OCI-LY1 (cell line): ENCODE data around the gene TINAG.

ENCODE experiments used
- H2AFZ ChIP-seq: fragments of 200-600 bp; sonication (generic), shearing (Covaris generic); 2 replicates; pipeline ENCODE4 v1.6.0; 2014; ENCODE audit warnings: antibody characterized with exemption, mild to moderate bottlenecking, low read length
- H3F3A ChIP-seq: fragments of 200-600 bp; sonication (generic), shearing (Covaris generic); 2 replicates; pipeline ENCODE4 v1.6.0; 2014; ENCODE audit warnings: mild to moderate bottlenecking, antibody characterized with exemption, low read length, moderate library complexity; ENCODE audit not compliant: insufficient read depth
- H3K27ac ChIP-seq: fragments of 200-600 bp; sonication (generic); 2 replicates; pipeline ENCODE4 v1.5.1; 2014; ENCODE audit warnings: low read length, mixed run types, mild to moderate bottlenecking, low read depth; ENCODE audit not compliant: poor library complexity, severe bottlenecking
- H3K27me3 ChIP-seq: fragments of 200-600 bp; sonication (generic); 2 replicates; pipeline ENCODE4 v1.6.0; 2014; ENCODE audit warnings: antibody characterized with exemption, mild to moderate bottlenecking, low read length, moderate library complexity; ENCODE audit not compliant: insufficient read depth
- H3K36me3 ChIP-seq: fragments of 200-600 bp; sonication (generic); 2 replicates; pipeline ENCODE4 v1.6.1; 2014; ENCODE audit warnings: mild to moderate bottlenecking, antibody characterized with exemption, low read length, moderate library complexity, mixed read lengths; ENCODE audit not compliant: insufficient read depth
- H3K4me1 ChIP-seq: fragments of 200-600 bp; sonication (generic); 2 replicates; pipeline ENCODE4 v1.5.1; 2014; ENCODE audit warnings: mild to moderate bottlenecking, low read length, moderate library complexity; ENCODE audit not compliant: insufficient read depth, severe bottlenecking
- H3K4me2 ChIP-seq: fragments of 200-600 bp; sonication (generic), shearing (Covaris generic); 2 replicates; pipeline ENCODE4 v1.6.1; 2014; ENCODE audit warnings: low read length
- H3K4me3 ChIP-seq: fragments of 200-600 bp; sonication (generic); 2 replicates; pipeline ENCODE4 v1.5.1; 2014; ENCODE audit warnings: low read length, low read depth, mild to moderate bottlenecking, mixed read lengths; ENCODE audit not compliant: poor library complexity, severe bottlenecking
- H3K79me2 ChIP-seq: fragments of 200-600 bp; shearing (Covaris generic); 2 replicates; pipeline ENCODE4 v1.6.1; 2016; ENCODE audit warnings: mixed run types, low read length, mixed read lengths; ENCODE audit not compliant: insufficient read depth
- H3K9ac ChIP-seq: fragments of 200-600 bp; sonication (generic), shearing (Covaris generic); 2 replicates; pipeline ENCODE4 v1.6.1; 2014; ENCODE audit warnings: mild to moderate bottlenecking, low read length, mixed read lengths
- H3K9me2 ChIP-seq: fragments of 200-600 bp; sonication (generic), shearing (Covaris generic); 2 replicates; pipeline ENCODE4 v1.6.1; 2014; ENCODE audit warnings: low read depth, mild to moderate bottlenecking, low read length, mixed read lengths
- H3K9me3 ChIP-seq: fragments of 200-600 bp; shearing (Covaris generic); 2 replicates; pipeline ENCODE4 v1.6.1; 2014; ENCODE audit warnings: low read length, mixed read lengths
- H4K20me1 ChIP-seq: fragments of 200-600 bp; sonication (generic), shearing (Covaris generic); 2 replicates; pipeline ENCODE4 v1.6.0; 2016; ENCODE audit warnings: mild to moderate bottlenecking, low read length; ENCODE audit not compliant: insufficient read depth
- EZH2 ChIP-seq: fragments of 200-600 bp; sonication (generic), shearing (Covaris generic); IDR thresholded peaks from 2 replicates; pipeline ENCODE4 v1.8.0; 2017; ENCODE audit warnings: borderline replicate concordance, mixed run types, mild to moderate bottlenecking, antibody characterized with exemption, low read length, moderate library complexity, mixed read lengths
- TF ChIP-seq, protein P1 (sequence below): fragments of 200-600 bp; sonication (generic), shearing (Covaris generic); IDR thresholded peaks from 2 replicates; pipeline ENCODE4 v1.5.1; 2017; ENCODE audit warnings: mild to moderate bottlenecking, antibody characterized with exemption, low read length, moderate library complexity, mixed read lengths

TINAG gene

DNA sequence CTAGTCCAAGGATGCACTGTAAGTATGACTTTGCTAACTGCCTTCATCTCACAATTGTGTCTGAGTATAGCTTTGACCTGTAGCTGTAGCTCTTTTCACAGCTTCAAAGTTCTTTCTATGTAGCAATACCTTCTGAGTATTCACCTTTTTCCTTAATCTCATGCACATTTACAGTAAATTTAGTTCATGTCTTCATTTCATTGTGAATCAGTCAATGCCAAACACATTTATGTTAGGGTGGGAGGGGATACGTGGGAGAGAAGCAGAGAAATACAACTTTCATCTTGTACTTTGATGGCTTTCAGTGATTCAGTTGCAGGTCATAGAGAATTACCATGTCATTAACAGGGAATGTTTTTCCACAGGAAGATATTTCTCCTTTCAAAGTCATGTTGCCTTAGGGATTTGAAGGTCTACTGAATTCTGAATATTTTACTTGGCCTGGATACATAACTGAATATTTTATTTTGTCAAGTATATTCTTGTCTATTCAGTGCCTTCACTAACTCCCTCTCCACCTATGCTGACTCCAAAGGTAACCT, 119.2 kb downstream of the TINAG start:
- H4K20me1 ChIP-seq = no peaks in the 10 kb centered on the region
- no peak overlapping the region for H3K4me2 ChIP-seq
- no peaks in the 10 kb centered on the region for H3K9me3 ChIP-seq
- H3K27ac ChIP-seq = no peak overlapping the region
- TF ChIP-seq, protein P1, sequence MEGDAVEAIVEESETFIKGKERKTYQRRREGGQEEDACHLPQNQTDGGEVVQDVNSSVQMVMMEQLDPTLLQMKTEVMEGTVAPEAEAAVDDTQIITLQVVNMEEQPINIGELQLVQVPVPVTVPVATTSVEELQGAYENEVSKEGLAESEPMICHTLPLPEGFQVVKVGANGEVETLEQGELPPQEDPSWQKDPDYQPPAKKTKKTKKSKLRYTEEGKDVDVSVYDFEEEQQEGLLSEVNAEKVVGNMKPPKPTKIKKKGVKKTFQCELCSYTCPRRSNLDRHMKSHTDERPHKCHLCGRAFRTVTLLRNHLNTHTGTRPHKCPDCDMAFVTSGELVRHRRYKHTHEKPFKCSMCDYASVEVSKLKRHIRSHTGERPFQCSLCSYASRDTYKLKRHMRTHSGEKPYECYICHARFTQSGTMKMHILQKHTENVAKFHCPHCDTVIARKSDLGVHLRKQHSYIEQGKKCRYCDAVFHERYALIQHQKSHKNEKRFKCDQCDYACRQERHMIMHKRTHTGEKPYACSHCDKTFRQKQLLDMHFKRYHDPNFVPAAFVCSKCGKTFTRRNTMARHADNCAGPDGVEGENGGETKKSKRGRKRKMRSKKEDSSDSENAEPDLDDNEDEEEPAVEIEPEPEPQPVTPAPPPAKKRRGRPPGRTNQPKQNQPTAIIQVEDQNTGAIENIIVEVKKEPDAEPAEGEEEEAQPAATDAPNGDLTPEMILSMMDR = no peak
- no peak overlapping the region for H3K4me3 ChIP-seq
- H3K9me2 ChIP-seq = no peaks in the 10 kb centered on the region
- H3K36me3 ChIP-seq = no peaks in the 10 kb centered on the region
- no peaks in the 10 kb centered on the region for H3K4me1 ChIP-seq
- H3K79me2 ChIP-seq = no peaks in the 10 kb centered on the region
- no peaks in the 10 kb centered on the region for H3F3A ChIP-seq
- no peak overlapping the region for H3K9ac ChIP-seq
- no peak overlapping the region for H2AFZ ChIP-seq
- H3K27me3 ChIP-seq = no peaks in the 10 kb centered on the region

DNA sequence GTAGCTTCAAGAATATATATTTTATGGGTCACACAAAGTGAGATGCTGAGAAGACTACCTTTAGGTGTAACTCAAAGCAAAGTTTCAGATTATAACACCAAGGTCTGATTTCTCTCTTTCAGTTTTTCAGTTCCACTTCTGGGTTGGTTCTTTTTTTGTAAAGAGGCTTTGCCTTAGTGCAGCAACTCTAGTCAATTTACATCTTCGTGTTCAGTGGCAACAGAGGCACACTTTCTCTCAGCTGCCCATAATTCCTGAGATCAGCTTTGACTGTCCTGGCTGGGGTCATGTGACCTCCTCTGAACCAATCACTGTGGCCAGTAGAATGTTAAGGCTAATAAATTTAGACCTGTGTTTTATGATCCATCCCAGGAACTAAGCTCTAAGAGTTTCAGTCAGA, 120.2 kb downstream of the TINAG start:
- H3K9me2 ChIP-seq = no peaks in the 10 kb centered on the region
- H3K36me3 ChIP-seq = no peaks in the 10 kb centered on the region
- no peak overlapping the region for H3K4me2 ChIP-seq
- no peaks in the 10 kb centered on the region for H3K9me3 ChIP-seq
- no peak overlapping the region for H3K4me3 ChIP-seq
- no peaks in the 10 kb centered on the region for H3K79me2 ChIP-seq
- H4K20me1 ChIP-seq = no peaks in the 10 kb centered on the region
- H3F3A ChIP-seq = no peaks in the 10 kb centered on the region
- H3K27me3 ChIP-seq = no peaks in the 10 kb centered on the region
- H3K9ac ChIP-seq = no peak overlapping the region
- H3K27ac ChIP-seq = no peak overlapping the region
- TF ChIP-seq, protein P1 = no peak
- TF ChIP-seq EZH2 = no peak
- H3K4me1 ChIP-seq = no peaks in the 10 kb centered on the region
- no peak overlapping the region for H2AFZ ChIP-seq

DNA sequence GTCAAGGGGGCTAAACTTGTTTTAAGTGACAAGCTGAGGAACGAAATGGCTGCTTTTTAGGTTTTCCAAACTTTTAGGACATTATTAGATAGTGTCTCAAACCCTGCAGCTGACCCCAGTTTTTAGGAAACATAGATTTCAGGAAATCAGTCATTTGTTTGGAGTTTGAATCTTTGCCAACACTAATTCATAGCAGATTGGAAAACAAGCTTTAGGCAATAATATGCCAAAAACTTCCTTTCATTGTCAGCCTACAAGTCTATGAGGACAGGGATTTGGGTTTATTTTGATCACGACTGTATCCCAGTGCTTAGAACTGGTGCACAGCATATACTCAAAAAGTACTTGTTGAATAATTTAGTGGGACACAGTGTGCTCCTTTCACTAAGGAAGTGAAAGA, 123.2 kb downstream of the TINAG start:
- no peaks in the 10 kb centered on the region for H4K20me1 ChIP-seq
- no peaks in the 10 kb centered on the region for H3K36me3 ChIP-seq
- H2AFZ ChIP-seq = no peak overlapping the region; the same call in 1 of the 2 replicates
- no peaks in the 10 kb centered on the region for H3K9me2 ChIP-seq
- no peaks in the 10 kb centered on the region for H3K79me2 ChIP-seq
- no peak overlapping the region for H3K27ac ChIP-seq
- H3K4me3 ChIP-seq = no peak overlapping the region
- no peaks in the 10 kb centered on the region for H3K4me1 ChIP-seq
- no peak overlapping the region for H3K9ac ChIP-seq
- H3K4me2 ChIP-seq = no peak overlapping the region
- TF ChIP-seq, protein P1 = no peak
- TF ChIP-seq EZH2 = no peak
- no peaks in the 10 kb centered on the region for H3F3A ChIP-seq
- H3K27me3 ChIP-seq = no peaks in the 10 kb centered on the region
- H3K9me3 ChIP-seq = no peaks in the 10 kb centered on the region
